ENCODE measurements around the gene TUNAR. TPM values are rescaled to one million over a fixed set of nuclear protein-coding genes. Genes with fewer than 3 reads are reported as not detected.

Gene TUNAR
- not detected in 2 replicates for total RNA-seq (2014; rRNA removed; shearing (Covaris generic))

DNA sequence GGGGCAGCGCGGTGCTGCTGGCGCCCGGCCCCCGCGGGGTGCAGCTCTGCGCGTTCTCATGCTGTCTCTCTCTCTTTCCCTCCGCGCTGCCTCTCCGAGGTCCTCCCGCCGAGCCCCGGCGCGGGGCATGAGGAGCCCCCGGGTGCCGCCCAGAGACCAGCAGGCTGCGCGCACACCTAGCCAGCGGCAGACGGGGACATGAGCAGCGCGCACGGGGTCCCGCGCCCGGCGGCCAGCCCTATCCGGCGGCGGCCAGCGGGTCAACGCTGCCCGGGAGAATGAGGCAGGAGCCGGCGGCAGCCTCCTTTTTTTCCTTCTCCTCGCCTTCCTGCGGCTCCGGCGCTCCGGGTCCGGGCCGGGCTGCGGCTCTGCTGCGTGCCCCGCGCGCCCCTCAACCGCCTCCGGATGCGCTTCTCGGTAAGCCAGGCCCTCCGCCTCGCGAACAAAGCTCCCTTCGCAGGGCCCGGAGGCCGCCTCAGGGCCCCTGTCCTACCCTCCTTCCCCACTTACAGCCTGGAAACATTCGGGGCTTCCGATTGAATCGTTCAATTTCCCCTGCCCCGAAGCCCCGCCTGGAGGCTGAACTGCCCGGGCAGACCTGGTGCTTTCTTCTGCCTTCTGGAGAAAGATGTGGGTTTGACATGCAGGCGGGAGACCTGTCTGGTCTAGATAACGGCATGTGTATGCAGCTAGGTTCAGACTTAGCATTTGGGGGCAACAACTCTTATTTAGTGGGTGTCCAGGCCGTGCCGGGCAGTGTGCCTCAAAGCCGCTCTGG, at the start of gene TUNAR:
Gene TUNAR (plus strand): TSS at position 72 of the 778 bp plus-strand sequence.

Other genes starting within 250 kb of the TUNAR start
- not detected in 2 replicates for gene TCL1B, start 190.4 kb upstream of the TUNAR start, total RNA-seq (2014; rRNA removed; shearing (Covaris generic))
- not detected in 2 replicates for gene TCL1A, start 162.7 kb upstream of the TUNAR start, total RNA-seq (2014; rRNA removed; shearing (Covaris generic))
- 0.19 and 0.37 TPM in 2 replicates for gene C14orf132, start 162.5 kb downstream of the TUNAR start, total RNA-seq (2014; rRNA removed; shearing (Covaris generic))